GM21526 (cell line): ENCODE measurements around the gene LRRTM1.

Source experiments
- ATAC-seq: cut with Tn5 transposase; IDR thresholded peaks from one replicate; pipeline ENCODE4 v1.9.1; 2021; ENCODE audit warnings: moderate library complexity; ENCODE audit not compliant: unreplicated experiment, low FRiP score

The LRRTM1 gene

DNA sequence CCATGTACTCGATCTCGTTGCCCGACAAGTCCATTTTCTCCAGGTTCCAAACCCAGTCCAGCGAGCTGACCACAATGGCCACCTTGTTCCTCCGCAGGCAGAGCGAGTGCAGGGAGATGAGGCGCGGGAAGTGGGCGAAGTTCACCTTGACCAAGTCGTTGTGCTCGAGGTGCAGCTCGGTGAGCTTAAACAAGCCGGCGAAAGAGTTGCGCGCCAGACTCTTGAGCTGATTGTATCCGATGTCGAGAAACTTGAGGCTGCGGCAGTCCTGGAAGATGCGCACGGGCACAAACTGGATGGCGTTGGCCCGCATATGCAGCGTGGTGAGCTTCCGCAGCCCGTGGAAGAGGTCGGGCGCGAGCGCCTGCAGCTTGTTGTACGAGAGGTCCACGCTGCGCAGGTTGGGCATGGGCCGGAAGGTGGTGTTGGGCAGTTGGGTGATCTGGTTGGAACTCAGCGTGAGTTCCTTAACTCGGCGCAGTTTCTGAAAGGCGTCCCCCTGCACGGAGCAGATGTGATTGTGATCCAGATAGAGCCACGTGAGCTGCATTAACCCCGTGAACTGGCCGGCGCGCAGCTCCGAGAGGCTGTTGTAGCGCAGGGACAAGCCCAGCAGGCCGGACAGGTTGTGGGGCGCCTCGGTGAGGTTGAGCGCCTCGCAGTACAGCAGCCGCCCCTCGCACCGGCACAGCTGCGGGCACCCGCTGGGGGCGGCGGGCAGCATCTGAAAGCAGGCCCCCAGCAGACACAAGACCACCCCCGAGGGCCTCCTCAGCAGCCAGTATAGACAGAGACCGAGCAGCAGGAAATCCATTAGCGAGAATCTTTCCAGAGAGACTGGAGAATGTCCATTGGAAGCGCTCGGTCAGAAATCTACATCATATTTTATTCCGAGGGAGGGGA lies 1.3 kb downstream of the LRRTM1 start:
- no peak for ATAC-seq

DNA sequence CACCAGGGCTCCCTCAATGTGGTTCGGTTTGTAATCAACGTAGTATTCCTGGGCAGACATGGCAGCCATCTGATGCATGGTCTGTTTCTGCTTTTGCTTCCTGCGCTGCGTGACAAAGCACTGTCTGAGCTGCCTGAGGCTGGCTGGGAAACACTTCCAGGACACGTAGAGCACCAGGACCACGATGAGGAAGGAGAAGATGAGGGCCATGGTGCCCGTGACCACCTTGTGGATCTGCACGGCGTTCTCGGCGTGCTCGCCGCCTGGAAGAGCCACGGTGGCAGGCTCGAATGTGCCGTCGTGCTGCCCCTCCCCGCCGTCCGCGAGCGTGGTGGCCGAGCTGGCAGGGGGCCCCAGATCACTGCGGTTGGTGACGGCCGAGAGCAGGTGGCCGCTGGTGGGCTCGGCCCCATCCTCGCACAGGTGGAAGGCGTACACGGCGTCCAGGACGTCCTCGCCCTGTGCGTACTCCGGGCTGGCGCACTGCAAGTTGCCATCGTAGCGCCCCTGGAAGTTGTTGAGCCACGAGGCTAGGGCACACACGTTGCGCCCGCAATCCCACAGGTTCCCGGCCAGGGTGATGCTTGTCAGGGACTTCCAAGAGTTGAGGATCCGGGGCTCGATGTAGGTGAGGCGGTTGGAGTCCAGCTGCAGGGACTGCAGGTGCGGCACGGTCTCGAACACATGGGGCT lies 2.1 kb downstream of the LRRTM1 start:
- ATAC-seq: no peak

DNA sequence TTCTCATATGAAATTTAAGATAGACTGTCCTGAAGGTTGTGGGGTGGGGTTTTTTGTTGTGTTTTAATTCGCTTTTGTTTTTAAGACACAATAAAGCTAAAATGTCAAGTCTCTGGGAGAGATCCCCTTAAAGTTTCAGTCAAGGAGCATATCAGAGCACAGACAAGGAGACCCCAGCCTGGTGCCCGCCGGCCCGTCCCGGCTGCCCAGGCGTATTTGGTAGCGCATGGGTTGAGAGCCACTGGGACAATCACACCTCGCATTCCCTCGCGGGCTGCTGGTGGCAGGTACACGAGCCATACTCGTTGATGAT lies 2.6 kb downstream of the LRRTM1 start:
- ATAC-seq: no peak

DNA sequence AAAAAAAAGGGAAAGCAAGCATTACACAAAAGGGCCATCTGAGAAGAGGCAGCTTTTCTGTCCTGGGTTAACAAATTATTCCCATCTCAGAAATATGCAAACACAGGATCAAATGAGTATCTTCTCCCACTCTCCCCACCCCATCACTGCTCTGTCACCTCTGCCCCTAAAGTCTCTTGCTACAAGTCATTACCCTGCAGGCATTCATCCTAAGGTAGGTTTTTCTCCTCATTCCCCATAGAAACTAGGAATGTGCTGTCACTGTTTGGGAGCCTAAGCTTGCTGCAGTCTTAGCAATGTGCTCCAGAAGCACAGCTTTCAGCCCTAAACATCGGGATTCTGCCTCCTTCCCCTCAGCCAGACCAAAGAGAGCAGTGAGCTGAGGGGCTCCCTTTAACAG lies 3.6 kb downstream of the LRRTM1 start:
- no peak for ATAC-seq

DNA sequence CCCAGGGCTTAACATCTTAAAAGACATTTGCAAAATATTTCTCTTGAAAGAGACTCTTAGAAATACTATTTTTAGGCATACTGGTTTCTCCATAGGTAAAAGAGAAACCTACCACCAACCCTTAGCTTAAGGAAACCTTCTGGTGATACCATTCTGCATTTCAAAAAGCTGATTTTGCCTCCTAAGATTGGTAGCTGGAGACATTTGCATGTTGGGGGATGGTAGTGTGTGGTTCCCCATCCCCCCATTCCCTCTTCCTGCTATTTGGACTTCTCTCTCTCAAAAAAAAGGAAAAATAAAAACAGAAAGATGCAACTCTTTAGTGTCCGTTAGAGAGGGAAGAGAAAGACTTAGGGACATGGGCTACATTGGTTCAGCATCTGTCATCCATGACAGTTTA lies 4.2 kb downstream of the LRRTM1 start:
- ATAC-seq: no peak

DNA sequence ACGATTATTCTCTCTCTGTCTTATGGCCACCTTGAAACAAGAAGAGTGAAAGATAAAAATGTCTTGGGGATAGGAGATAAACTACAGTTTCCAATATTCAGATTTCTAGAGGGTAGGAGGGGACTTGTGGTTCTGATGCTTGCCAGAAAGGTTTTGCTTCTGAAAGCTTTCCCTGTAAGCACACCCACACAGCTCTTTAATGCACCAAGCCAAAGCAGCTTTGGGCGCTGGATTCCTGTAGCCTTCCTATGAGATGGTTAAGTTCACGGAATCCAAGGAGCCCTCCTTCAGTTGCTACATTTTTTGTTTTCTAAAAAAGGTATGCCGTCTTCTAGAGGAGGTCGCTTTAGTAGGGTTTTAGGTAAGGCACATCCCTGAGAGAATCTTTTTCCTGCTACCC lies 4.9 kb downstream of the LRRTM1 start:
- ATAC-seq: no peak

DNA sequence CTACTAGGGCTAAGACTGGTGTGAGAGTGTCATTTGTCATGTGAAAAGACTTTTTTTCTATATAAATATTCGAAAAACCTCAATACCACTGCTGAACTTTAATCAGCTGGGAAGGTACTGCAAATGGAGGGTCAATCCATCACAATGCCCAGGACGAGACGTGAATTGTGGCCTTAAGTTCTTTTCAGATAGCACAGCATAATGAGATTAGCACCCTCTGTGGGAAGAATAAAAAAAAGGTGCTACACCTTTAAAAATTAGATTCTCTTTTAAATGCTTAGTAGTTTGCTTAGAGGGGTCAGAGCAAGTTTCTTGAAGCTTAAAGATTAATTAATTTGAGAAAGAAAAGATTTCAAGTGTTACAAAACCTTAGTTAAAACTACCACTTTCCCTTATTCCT lies 5.6 kb downstream of the LRRTM1 start:
- no peak for ATAC-seq

DNA sequence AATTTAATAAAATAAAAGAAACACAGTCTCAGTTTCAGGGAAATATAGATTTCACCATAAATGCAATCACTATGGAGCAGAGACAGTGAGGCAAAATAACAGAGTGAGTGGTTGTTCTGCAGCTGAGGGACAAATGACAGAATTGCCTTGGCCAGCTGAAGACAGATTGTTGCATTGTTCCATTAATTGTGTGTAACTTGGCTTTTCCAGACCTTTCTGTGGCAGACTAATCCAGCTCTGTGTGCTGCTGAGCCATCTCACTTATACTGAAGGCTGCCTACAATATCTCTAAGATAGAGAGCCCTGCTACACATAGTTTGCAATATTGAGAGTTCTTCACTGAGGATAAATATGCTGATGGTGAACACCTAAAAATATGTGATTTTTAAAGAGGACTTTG lies 11.5 kb downstream of the LRRTM1 start:
- ATAC-seq: no peak

DNA sequence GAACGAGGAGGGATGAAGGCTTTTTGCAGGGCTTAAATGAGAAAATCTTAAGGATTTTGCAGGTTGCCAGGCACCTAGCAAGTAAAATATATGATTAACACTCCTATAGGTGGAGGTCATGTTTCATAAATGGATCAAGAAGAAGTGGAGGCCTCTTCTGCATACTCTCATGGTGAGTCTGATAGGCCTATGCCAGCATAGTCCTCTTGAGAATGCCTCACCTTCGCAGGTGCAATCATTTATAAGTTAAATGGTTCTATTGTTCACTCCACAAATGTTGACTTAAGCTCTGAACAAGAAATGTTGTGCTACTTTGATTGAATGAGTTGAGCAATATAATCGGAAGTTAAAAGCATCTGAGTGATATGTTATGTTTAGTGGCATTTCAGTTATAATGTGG lies 12.1 kb downstream of the LRRTM1 start:
- ATAC-seq: no peak

DNA sequence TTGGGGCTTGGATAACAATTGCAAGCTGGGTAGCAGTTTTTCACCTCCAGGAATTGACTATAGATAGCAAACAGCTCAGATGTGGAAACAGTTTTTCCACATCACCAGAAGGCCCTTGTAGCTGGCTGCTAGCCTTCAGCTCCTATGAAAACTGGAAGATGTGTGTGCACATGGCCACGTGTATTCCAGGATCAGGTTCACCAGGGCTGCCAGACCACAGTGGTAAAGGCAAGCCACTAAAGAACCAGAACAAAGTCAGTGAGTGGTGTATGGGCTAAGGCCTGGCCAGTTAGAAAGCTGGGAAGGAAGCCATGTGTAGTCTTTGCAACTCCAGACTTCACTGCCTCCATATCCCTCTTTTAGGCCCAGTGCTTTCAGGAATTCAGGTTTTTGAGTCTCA lies 12.9 kb downstream of the LRRTM1 start:
- no peak for ATAC-seq

DNA sequence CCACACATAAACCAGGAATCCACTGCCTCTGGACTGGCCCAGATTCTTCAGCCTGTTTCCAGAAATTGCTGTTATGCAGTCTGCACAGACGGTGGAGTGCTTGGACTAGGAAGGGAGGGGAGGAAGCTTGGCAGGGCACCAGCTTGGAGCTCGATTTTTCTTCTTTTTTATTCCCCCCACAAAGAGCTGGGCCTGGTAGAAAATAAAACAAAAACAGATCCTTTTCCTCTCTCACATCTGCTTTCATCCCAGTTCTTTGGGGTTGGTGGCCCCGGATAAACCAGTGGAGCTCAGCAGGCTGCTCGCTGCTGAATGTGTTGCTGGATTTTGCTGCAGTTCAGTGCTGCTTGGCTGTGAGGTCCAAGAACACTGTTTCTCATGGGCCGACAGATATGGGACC lies 16.0 kb downstream of the LRRTM1 start:
- no peak for ATAC-seq

DNA sequence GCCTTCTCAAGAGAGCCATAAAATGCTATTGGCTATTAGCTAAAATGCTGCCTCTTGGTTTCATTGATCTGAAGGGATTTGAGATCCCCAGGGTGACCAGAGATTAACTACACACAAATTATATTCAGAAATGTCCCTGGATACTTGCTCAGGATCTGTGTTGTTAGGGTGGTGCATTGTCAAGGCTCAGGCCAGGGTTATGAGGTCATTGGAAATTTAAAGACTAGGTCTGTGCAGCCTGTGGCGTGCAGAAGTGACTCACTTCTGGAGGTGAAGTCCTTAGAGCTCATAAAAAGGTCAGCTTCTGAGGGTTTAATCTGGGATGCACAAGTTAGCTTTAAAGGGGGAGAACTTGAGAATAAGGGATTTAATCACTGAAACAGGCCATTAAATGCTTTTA lies 23.5 kb downstream of the LRRTM1 start:
- no peak for ATAC-seq

DNA sequence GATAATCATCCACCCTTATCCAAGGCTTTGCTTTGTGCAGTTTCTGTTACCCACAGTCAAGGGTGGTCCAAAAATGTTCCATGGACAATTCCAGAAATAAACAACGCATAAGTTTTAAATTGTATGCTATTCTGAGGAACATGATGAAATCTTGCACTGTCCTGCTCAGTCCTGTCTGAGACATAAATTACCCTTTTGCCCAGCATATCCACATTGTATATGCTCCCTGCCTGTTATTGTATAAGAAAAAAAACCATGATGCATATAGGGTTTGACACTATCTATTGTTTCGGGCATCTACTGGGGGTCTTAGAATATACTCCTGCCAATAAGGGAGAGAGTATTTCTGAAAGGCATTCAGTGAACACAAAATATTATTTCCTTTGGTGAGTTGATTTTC lies 24.0 kb downstream of the LRRTM1 start:
- no peak for ATAC-seq

DNA sequence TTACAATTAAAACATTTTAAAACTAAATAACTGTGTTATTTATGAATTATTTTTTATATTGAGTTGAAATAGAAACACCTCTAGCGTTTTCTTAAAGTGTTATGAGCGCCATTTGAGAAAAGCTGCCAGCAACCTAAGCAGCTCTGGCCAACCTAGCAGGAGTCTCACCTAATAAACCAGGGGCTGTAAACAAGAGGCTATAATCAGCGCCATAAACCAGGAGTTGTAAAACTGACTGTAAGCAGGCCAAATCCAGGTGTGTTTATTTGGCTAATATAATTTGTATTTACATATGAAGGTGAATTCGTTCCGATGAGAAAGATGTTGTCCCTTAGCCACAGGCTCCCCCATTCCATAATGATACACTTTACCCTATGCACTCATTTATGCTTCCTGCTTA lies 34.7 kb downstream of the LRRTM1 start:
- no peak for ATAC-seq

DNA sequence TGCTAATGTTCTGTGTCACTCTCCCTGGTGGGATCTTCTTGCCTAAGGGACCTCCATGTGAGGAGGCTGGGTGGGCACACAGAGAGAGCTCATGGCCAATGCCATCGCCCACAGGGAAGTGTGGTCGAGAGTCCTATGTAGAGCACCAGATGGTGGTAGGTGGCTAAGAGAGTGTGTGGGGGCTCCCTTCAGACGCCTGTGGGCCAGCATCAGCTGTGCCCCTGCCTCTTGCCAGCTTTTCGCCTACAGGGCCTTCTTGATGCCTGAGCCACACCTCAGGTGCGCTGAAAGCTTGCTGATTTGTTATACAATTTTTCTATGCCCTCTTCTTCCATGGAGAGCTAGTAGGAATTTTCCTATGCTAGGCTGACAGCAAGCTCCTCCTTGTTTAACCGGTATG lies 38.3 kb downstream of the LRRTM1 start:
- ATAC-seq: no peak

DNA sequence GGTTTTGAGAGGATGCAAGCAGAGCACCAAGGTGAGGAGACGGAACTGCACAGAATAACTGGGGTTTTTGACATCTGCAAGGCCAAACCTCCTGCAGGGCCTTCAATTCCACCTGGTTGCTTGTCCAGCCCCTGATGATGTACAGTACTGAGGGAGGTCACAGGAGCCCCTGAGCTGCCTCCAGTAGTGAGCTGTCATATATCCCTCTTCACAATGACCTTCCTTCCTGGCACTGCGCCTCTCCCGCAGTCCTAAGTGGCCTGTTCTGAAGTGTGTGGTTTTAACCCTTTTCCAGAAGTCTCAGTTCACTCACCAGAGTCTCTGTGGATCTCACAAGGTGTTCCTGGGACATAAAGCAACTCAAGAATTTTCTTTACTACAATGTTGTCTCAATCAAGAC lies 45.3 kb downstream of the LRRTM1 start:
- no peak for ATAC-seq

DNA sequence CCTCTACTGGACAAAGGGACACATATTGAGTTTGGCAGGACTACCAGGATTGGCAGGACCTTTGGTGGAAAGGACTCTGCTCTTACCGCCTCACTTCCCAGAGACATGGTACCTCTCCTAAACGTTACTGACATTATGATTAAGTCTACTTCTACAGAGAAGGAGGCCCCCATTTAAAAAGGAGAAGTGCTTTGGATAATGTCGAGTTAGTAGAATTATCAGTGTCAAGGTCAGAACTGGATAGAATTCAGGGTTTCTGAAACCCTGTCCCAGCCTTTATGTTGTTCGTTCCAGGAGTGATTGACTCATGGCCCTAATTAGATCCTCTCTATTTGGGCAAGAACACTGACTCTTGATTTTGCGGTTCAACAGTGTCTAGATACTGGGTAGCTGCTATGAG lies 45.8 kb downstream of the LRRTM1 start:
- ATAC-seq: no peak

DNA sequence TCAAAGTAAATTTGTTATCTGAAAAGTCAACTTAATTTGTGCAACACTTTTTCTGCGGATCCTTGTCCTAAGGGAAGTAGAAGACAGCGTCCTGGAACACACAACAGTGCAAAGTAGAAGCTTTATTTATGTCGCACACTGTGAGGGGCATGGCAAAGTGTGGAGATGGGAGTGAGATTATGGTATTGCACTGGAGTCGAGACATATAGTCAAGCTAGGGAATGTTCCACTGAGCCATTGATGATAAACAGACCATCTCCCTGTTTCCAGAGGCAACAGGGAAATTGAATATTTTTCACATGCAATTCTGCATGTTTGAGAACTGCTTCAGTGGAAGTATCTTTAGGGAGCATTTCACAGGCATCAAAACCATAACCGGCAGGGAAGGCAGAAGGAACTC lies 46.2 kb downstream of the LRRTM1 start:
- ATAC-seq: no peak

DNA sequence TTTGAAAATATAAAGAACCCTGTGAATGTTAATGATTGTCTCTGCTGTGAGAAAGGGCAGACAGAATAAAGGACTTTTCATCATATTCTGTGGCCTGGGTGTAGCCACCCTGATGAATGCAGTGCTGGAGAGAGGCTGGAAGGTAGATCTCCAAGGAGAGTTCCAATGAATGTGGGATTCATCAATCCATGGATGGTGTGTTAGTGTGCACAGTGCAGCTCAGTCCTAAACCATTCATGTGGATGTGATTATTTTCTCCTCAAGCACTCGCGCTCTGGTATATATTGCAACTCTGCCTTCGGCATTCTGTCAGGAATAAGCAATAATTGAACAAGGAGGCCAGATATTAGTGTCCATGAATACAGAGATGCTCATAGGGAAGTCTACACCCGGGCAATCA lies 47.1 kb downstream of the LRRTM1 start:
- ATAC-seq: no peak

DNA sequence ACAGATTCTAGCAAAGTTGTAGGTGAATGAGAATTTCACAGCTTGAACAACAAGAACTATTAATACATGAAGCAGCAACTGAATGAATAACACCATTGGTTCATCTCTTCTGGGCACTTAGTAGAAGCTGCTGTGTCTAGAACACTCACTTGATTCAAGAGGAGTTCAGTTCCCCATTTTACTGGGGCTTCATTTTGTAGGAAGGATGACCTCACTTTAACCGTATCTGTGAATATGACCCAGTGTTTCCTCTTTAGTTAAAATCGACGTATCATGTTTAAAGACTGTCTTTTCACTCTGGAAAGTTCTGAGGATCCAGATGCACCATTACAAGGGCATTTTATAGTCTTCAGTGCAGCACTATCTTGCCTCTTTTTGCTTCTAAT lies 47.8 kb downstream of the LRRTM1 start:
- ATAC-seq: no peak

DNA sequence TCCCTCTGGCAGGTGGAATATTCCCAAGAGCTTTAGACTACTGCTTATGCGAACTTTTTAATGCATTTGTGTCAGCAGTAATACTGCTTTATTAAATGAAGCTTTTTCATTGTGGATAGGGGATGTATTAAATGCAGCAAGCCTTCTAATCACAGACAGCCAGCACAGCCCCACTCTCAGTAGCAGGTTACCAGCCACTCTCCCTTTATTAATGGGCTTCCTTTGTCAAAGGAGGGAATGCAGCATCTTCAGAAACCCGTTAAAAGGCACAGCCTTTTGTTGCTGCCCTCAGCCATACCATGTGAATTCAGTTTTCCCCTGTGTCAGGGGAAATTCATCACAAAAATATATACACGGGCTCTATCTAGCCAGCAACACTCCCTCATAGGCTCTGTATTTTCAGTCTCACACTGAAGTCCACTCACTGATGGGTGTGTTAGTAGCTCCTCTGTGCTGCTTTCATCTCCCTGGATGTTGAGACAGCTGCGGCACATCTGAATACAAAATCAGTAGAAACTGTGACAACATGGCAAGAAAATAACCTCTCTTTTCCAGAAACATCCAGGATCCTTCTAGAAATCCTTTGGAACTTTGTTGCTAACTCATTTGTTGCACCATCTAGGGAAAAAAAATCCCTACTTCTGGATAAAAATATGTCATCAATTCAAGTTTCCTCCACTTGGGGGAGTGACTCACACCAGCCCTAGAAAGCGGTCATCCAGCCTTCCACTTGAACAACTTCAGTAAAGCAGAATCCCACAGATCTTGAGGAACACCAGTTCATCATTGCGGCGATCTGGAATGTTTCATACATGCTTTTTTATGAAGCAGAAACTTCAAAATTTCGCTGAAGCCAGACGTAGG lies 48.4 kb downstream of the LRRTM1 start:
- ATAC-seq: no peak
